HepG2 (cell line): ENCODE measurements around the gene UBE2M. TPM values are rescaled to one million over a fixed set of nuclear protein-coding genes. Genes with fewer than 3 reads are reported as not detected.

Source experiments
- ATF1 ChIP-seq: IDR thresholded peaks from 2 replicates; pipeline ENCODE4 v1.6.1; 2016; ENCODE audit warnings: mild to moderate bottlenecking, control low read depth
- FLYWCH1 ChIP-seq: sonication (generic); formaldehyde crosslinking; IDR thresholded peaks from 2 replicates; pipeline ENCODE4 v1.8.1; 2023; ENCODE audit warnings: mild to moderate bottlenecking, missing genetic modification reagents
- HNRNPLL ChIP-seq: fragments of 200-400 bp; formaldehyde crosslinking; IDR thresholded peaks from 2 replicates; pipeline ENCODE4 v1.6.1; 2017; ENCODE audit warnings: mild to moderate bottlenecking, low read depth, low read length; ENCODE audit not compliant: poor library complexity, severe bottlenecking
- KLF9 ChIP-seq: IDR thresholded peaks from 2 replicates; pipeline ENCODE4 v1.6.1; 2016; ENCODE audit warnings: low read depth
- NCOA5 ChIP-seq: sonication (generic); formaldehyde crosslinking; IDR thresholded peaks from 2 replicates; pipeline ENCODE4 v1.4.0; 2020; ENCODE audit warnings: missing genetic modification reagents
- POLR2A ChIP-seq, 2 experiments: IDR thresholded peaks; 2 replicates each; pipeline ENCODE4 v1.6.1; 2011; ENCODE audit warnings: low read depth in 2 of 2, low read length in 2 of 2, mild to moderate bottlenecking in 1 of 2, moderate library complexity in 1 of 2; ENCODE audit not compliant: insufficient read depth in 1 of 2
- REXO4 ChIP-seq: sonication (generic); formaldehyde crosslinking; IDR thresholded peaks from 2 replicates; pipeline ENCODE4 v1.8.0; 2022; ENCODE audit warnings: missing genetic modification reagents, mild to moderate bottlenecking, borderline replicate concordance
- SP1 ChIP-seq, 2 experiments: fragments of 450-650 bp in 1 of 2; sonication (generic) in 1 of 2; formaldehyde crosslinking in 1 of 2; IDR thresholded peaks; 2 replicates each; pipeline versions ENCODE4 v1.4.0 to v1.6.1; 2016 to 2020; ENCODE audit warnings: missing genetic modification reagents in 1 of 2
- ZNF256 ChIP-seq: sonication (generic); formaldehyde crosslinking; conservative IDR thresholded peaks from 2 replicates; pipeline ENCODE4 v1.4.0; 2020; ENCODE audit warnings: missing genetic modification reagents
- ZNF543 ChIP-seq: sonication (generic); formaldehyde crosslinking; IDR thresholded peaks from 2 replicates; pipeline ENCODE4 v1.4.0; 2020; ENCODE audit warnings: mild to moderate bottlenecking, missing genetic modification reagents
- ZNF674 ChIP-seq: sonication (generic); formaldehyde crosslinking; IDR thresholded peaks from 2 replicates; pipeline ENCODE4 v1.5.0; 2020; ENCODE audit warnings: low read depth, mild to moderate bottlenecking, missing genetic modification reagents
- ZNF746 ChIP-seq: sonication (generic); formaldehyde crosslinking; IDR thresholded peaks from 2 replicates; pipeline ENCODE4 v1.8.0; 2022; ENCODE audit warnings: mild to moderate bottlenecking, missing genetic modification reagents
- ZNF747 ChIP-seq: sonication (generic); formaldehyde crosslinking; IDR thresholded peaks from 2 replicates; pipeline ENCODE4 v1.8.1; 2023; ENCODE audit warnings: missing genetic modification reagents, mild to moderate bottlenecking, borderline replicate concordance
- ZNF879 ChIP-seq: sonication (generic); formaldehyde crosslinking; IDR thresholded peaks from 2 replicates; pipeline ENCODE4 v1.8.1; 2023; ENCODE audit warnings: missing genetic modification reagents
- polyA plus RNA-seq, 8 experiments: library from polyadenylated mRNA; depleted of rRNA in 3 of 8; stranded (reverse) in 7 of 8; unstranded in 1 of 8; fragments of >200 nt; fragmentation: Illumina TruSeq in 4 of 8; extraction: Trizol in 4 of 8; gene quantifications; 2 replicates each; pipeline versions ENCODE4 v1.2.1 to v1.2.3, GENCODE V29; 2011 to 2016; ENCODE audit warnings: low read depth in 4 of 8, missing spikeins in 1 of 8, mixed read lengths in 1 of 8; ENCODE audit not compliant: insufficient read depth in 1 of 8
- total RNA-seq, 5 experiments: library from RNA; depleted of rRNA; stranded (reverse); fragments of >200 nt; fragmentation: Illumina TruSeq; extraction: Trizol; gene quantifications; 2 replicates each; pipeline ENCODE4 v1.2.3, GENCODE V29; 2016; ENCODE audit warnings: low read depth in 1 of 5
- TF ChIP-seq, protein P1 (sequence below): sonication (generic); formaldehyde crosslinking; IDR thresholded peaks from 2 replicates; pipeline ENCODE4 v1.4.0; 2020; ENCODE audit warnings: missing genetic modification reagents
- TF ChIP-seq, protein P2 (sequence below): sonication (generic); formaldehyde crosslinking; IDR thresholded peaks from 2 replicates; pipeline ENCODE4 v1.4.0; 2020; ENCODE audit warnings: missing genetic modification reagents, borderline replicate concordance
- TF ChIP-seq, protein P3 (sequence below): sonication (generic); formaldehyde crosslinking; IDR thresholded peaks from 2 replicates; pipeline ENCODE4 v1.4.0; 2020; ENCODE audit warnings: mild to moderate bottlenecking, missing genetic modification reagents
- TF ChIP-seq, protein P4 (sequence below): fragments of 450-650 bp; IDR thresholded peaks from 2 replicates; pipeline ENCODE4 v1.6.1; 2016
- TF ChIP-seq, protein P5 (sequence below): sonication (generic); formaldehyde crosslinking; IDR thresholded peaks from 2 replicates; pipeline ENCODE4 v1.8.1; 2023; ENCODE audit warnings: mild to moderate bottlenecking, missing genetic modification reagents
- TF ChIP-seq, protein P6 (sequence below): sonication (generic); formaldehyde crosslinking; IDR thresholded peaks from 2 replicates; pipeline ENCODE4 v1.4.0; 2020; ENCODE audit warnings: missing genetic modification reagents, low read depth, mild to moderate bottlenecking, borderline replicate concordance

The UBE2M gene
- total and polyA plus RNA-seq, 2 of the 13 experiments (the other 11 are each of a cell fraction or from before 2014, with no cell fraction given) = 36.2 to 50.3 TPM

DNA sequence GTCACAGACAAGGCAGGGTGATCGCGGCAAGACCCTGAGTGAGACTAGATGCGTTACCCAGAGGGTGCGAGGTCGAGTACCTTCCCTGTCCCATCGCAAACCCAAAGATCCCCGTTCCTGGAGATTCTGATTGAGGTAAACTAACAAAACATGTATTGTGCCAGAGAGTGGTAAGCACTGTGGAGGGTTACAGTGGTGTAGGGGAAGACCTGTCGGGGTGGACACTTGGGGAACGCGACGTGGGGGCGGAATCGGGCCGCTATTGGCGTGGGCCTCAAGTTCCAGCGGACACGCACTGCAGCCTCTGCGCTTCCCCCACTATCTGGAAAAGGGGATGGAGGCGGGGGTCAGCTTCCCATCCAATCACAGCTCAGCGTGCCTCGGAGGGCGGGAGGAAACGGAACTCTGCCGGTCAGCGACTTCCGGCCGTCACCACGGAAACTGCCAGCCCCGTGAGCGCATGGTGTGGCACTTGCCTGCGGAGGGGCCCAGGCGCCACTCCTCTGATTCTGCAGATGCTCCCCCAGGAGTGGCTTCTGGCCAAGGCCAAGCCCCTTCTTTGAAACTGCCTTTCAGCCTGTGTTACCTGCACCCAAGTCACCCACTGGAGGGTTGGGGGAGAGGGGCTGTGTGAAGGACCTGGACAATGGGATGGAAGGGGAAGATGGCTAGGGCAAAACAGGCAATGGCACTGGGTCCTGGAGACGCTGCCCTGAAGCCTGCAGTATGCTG is 1.0 kb upstream of the UBE2M start (continued):
- TF ChIP-seq, protein P1, sequence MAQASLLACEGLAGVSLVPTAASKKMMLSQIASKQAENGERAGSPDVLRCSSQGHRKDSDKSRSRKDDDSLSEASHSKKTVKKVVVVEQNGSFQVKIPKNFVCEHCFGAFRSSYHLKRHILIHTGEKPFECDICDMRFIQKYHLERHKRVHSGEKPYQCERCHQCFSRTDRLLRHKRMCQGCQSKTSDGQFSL (CRISPR knock-in tag) = no peak
- TF ChIP-seq ZNF879 (CRISPR knock-in tag) = no peak
- TF ChIP-seq ZNF747 (CRISPR knock-in tag) = no peak; the same call in 1 of the 2 replicates
- TF ChIP-seq ZNF543 (CRISPR knock-in tag) = no peak; the same call in 1 of the 2 replicates
- TF ChIP-seq, protein P2, sequence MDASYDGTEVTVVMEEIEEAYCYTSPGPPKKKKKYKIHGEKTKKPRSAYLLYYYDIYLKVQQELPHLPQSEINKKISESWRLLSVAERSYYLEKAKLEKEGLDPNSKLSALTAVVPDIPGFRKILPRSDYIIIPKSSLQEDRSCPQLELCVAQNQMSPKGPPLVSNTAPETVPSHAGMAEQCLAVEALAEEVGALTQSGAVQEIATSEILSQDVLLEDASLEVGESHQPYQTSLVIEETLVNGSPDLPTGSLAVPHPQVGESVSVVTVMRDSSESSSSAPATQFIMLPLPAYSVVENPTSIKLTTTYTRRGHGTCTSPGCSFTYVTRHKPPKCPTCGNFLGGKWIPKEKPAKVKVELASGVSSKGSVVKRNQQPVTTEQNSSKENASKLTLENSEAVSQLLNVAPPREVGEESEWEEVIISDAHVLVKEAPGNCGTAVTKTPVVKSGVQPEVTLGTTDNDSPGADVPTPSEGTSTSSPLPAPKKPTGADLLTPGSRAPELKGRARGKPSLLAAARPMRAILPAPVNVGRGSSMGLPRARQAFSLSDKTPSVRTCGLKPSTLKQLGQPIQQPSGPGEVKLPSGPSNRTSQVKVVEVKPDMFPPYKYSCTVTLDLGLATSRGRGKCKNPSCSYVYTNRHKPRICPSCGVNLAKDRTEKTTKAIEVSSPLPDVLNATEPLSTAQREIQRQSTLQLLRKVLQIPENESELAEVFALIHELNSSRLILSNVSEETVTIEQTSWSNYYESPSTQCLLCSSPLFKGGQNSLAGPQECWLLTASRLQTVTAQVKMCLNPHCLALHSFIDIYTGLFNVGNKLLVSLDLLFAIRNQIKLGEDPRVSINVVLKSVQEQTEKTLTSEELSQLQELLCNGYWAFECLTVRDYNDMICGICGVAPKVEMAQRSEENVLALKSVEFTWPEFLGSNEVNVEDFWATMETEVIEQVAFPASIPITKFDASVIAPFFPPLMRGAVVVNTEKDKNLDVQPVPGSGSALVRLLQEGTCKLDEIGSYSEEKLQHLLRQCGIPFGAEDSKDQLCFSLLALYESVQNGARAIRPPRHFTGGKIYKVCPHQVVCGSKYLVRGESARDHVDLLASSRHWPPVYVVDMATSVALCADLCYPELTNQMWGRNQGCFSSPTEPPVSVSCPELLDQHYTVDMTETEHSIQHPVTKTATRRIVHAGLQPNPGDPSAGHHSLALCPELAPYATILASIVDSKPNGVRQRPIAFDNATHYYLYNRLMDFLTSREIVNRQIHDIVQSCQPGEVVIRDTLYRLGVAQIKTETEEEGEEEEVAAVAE (CRISPR knock-in tag) = peak; percentile 46; the same call in 1 of the 2 replicates
- TF ChIP-seq KLF9 = peak; percentile 58; the same call in 1 of the 2 replicates
- TF ChIP-seq ZNF256 = no peak
- peak; percentile 77 for TF ChIP-seq ATF1 (CRISPR knock-in tag)
- no peak for TF ChIP-seq SP1 (IDR thresholded peaks at IDR 0.05)
- peak; percentile 62 for TF ChIP-seq SP1 (CRISPR knock-in tag; IDR thresholded peaks at IDR 0.05)
- TF ChIP-seq, protein P3, sequence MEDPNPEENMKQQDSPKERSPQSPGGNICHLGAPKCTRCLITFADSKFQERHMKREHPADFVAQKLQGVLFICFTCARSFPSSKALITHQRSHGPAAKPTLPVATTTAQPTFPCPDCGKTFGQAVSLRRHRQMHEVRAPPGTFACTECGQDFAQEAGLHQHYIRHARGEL (CRISPR knock-in tag) = peak; percentile 48; the same call in 1 of the 2 replicates
- TF ChIP-seq REXO4 (CRISPR knock-in tag) = no peak
- TF ChIP-seq HNRNPLL = peak; percentile 96
- peak; percentile 89 for TF ChIP-seq ZNF746 (CRISPR knock-in tag)
- peak; percentile 93 to 96 for TF ChIP-seq POLR2A (IDR thresholded peaks at IDR 0.05; ENCODE audit: insufficient read depth in 1 of 2, low read depth in 2 of 2, low read length in 2 of 2)
- TF ChIP-seq, protein P4, sequence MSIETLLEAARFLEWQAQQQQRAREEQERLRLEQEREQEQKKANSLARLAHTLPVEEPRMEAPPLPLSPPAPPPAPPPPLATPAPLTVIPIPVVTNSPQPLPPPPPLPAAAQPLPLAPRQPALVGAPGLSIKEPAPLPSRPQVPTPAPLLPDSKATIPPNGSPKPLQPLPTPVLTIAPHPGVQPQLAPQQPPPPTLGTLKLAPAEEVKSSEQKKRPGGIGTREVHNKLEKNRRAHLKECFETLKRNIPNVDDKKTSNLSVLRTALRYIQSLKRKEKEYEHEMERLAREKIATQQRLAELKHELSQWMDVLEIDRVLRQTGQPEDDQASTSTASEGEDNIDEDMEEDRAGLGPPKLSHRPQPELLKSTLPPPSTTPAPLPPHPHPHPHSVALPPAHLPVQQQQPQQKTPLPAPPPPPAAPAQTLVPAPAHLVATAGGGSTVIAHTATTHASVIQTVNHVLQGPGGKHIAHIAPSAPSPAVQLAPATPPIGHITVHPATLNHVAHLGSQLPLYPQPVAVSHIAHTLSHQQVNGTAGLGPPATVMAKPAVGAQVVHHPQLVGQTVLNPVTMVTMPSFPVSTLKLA = peak; percentile 48; the same call in 1 of the 2 replicates
- no peak for TF ChIP-seq NCOA5
- 0 out of 2 replicates have a peak, but pooled peaks have one; percentile 32 for TF ChIP-seq FLYWCH1 (CRISPR knock-in tag)
- TF ChIP-seq, protein P5, sequence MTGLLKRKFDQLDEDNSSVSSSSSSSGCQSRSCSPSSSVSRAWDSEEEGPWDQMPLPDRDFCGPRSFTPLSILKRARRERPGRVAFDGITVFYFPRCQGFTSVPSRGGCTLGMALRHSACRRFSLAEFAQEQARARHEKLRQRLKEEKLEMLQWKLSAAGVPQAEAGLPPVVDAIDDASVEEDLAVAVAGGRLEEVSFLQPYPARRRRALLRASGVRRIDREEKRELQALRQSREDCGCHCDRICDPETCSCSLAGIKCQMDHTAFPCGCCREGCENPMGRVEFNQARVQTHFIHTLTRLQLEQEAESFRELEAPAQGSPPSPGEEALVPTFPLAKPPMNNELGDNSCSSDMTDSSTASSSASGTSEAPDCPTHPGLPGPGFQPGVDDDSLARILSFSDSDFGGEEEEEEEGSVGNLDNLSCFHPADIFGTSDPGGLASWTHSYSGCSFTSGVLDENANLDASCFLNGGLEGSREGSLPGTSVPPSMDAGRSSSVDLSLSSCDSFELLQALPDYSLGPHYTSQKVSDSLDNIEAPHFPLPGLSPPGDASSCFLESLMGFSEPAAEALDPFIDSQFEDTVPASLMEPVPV (CRISPR knock-in tag) = no peak; the same call in 1 of the 2 replicates
- no peak for TF ChIP-seq ZNF674
- TF ChIP-seq, protein P6, sequence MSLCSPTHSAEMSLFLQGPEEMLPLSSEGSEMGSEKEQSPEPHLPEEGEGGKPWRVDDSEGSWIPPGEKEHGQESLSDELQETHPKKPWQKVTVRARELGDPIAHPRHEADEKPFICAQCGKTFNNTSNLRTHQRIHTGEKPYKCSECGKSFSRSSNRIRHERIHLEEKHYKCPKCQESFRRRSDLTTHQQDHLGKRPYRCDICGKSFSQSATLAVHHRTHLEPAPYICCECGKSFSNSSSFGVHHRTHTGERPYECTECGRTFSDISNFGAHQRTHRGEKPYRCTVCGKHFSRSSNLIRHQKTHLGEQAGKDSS (CRISPR knock-in tag) = 0 out of 2 replicates have a peak, but pooled peaks have one; percentile 83
